Limb (tissue), 2 donors: ENCODE measurements around the gene IWS1.
"Not testable (repeated sequence)": the region's sequence is repeated elsewhere in the genome, so short reads cannot be mapped to it uniquely, and the experiment has no call there.

ENCODE experiments used
- DNase-seq, 2 donors: peaks; one replicate each; pipeline ENCODE4 v3.0.0-alpha.2; 2016; ENCODE audit errors: extremely low spot score in 2 of 2

IWS1 gene

DNA sequence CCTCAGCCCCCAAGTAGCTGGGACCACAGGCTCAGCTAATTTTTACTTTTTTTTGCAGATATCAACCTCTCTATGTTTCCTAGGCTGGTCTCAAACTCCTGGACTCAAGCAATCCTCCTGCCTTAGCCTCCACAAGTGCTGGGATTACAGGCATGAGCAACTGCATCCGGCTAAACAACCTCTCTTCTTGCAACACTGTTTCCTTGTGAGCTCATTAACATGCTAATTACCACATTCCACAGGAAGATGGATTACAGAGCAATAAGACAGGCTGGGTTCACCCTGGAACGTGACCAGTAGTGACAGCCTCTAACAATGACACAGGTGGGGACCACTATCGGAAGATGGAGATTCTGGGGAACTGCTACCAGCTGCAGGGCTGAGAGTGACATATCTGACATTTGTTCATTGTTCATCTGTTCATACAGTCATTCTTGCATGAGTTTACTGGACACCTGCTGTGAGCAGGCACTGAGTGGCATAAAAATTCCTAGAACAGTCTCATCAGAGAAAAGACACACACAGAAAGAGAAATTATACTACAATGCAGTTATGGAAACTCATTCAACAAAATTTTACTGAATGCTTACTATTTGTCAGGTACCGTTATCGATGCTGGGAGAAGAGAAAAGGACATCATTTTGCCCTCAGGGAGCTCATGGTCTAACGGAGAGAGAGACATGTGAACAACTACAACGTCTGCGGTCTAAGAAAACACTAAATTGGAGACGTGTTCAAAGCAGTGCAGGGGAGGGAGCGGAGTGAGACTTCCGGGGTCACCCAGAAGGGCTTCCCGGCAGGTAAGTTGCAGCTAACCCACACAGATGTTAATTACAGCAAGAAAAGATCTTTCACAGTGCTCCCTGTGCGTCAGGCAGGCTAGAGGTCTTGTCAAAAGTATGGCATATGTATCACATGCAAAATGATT lies 70.5 kb downstream of the IWS1 start:
- no peak for DNase-seq

DNA sequence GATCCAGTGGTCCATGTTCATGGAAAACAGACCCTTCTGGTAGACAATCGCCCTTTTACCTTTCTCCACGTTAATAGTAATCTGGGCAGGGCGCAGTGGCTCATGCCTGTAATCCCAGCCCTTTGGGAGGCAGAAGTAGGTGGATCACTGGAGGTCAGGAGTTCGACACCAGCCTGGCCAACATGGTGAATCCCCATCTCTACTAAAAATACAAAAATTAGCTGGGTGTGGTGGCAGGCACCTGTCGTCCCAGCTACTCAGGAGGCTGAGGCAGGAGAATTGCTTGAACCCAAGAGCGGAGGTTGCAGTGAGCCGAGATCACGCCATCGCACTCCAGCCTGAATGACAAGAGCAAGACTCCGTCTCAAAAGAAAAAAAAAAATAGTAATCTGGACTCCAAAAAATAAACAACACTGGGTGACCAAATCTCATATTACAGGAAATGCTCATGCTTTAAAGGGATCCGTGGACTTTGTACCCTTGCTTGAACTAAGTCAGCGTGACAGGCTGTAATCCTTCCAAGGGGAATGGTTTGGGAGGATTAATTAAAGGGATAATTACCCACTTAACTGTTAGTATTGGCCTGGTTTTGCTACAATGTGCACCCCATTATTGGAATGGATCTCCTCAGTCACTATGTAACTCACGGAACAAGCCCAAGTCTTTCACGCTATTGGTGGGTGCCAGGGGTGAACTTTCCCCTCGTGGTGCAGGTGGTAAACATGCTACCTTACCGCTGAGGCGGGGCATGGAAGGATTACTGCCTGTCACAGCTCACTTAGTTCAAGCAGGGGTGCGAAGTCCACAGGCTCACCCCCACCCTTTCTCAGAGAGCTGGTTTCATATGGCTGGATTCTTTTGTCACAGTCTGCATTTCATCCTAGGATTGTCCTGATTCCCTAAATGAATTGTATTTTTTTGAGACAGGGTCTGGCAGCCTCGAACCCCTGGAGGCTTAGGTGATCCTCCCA lies 71.4 kb downstream of the IWS1 start:
- DNase-seq: no peak

DNA sequence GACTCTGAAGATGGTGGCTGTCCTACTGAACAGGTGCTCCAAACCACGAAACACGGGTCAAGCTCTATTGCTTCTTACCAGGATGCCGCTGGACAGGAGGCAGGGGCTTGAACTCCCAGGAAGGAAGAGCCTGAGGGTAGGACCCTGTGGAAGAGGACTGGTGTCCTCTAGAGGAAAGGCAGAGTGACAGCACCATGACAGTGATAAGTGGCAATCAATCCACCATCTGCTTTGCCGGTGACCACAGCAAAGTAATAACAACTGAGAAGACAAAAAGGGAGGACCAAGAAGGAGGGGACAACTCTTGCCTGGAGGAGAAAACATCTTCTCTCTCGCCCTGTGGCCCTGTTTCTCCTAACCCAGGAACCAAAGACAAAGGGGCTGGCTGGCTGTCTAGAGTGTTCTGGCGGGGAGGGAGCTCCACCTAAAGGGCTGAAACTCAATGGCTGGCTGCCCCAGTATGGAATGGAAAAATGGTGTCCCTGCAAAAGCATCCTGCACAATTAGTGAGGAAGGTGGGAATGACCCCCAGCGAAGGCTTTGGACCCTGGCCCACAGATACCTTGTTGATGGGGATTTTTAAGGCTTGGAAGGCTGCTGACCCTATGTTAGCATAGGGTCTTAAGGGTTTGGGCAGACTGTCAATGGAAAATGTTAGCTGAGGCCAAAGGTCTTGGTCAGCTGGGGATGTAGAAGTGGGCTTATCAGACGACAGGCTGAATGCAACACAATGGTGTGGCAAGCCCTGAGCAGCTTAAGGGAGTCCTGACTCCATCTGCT lies 72.7 kb downstream of the IWS1 start:
- DNase-seq: no peak

DNA sequence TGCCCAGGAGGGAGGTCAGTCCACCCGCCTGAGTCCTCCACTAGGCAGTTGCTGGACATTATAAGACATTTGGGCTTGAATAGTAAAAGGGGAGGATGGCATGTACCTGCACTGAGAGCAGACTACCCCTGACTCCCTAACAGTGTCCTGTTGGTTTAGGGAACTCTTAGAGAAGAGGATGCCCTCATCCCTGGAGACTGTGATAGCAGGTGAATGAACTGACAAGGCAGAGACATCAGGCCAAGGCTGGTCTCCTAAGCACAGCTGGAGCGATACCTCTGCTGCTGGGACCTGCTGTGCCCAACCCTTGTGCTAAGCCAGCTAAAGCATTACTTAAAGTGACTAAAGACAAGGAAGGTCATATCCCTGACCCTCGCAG lies 73.3 kb downstream of the IWS1 start:
- DNase-seq: no peak

DNA sequence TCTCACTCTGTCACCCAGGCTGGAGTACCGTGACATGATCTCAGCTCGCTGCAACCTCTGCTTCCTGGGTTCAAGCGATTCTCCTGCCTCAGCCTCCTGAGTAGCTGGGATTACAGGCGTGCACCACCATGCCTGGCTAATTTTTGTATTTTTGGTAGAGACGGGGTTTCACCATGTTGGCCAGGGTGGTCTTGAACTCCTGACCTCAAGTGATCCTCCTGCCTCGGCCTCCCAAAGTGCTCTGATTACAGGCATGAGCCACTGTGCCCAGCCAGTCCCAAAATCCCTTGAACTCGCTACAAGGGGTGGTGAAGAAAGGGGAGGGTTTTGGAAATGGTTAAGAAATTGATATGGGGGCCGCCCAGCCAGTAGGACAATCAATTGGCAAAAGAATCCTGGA lies 73.9 kb downstream of the IWS1 start:
- not testable (repeated sequence) for DNase-seq

DNA sequence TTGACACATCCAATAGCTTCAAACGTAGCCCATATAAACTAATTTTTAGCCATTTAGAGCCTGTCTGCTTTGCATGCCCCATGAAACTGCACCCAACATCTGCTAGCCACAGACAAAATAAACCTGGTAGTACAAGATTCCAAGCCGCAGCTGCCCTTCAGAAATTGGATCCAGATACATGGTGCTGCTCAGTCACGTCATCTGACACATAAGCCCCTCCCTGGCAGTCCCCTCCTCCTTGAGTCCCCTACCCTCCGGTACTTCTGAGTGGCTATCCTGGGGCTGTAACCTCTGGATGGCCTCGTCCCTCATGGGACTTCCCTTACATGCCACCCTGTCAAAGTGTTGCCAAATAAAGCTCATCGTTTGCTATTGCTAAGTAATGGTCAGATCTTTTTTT lies 74.3 kb downstream of the IWS1 start:
- DNase-seq: peak in 1 of 2 donors; percentile 18

DNA sequence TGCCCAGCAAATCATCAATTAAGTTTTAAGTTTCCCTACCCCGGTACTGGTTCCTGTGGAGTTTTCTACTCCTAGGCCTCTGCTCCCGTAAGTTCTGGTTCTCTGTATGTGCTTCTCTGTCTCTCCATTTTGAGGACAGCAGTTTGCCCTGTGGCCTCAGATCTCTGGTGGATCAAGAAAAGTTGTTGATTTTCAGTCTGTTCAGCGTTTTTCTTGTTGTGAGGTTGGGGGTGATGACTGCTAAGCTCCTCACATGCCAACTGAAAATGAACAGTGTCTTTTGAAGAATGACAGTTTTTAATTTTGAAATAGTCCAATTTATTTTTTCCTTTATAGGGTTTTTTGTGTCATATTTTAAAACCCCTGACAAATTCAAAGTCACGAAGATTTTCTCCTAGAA lies 76.4 kb downstream of the IWS1 start:
- DNase-seq: no peak

DNA sequence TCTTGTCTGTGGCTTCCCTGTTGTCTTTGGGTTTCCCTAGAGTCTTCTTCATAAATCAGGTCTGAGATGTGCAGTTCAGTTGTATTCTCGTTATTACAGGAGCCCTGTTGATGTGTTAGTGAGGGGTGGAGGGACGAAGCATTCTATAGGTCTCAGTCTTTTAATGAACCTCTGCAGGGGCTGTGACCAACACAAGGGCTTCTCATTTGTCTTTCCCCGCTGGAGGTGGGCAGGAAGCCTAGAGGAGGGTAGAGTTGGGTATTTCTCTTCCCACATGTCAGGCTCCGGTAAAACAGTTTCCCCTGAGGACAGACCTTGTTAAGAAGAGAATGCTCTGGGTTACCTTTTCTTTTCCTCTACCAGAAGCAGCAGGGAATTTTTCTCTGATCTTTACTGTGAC lies 76.9 kb downstream of the IWS1 start:
- DNase-seq: no peak

DNA sequence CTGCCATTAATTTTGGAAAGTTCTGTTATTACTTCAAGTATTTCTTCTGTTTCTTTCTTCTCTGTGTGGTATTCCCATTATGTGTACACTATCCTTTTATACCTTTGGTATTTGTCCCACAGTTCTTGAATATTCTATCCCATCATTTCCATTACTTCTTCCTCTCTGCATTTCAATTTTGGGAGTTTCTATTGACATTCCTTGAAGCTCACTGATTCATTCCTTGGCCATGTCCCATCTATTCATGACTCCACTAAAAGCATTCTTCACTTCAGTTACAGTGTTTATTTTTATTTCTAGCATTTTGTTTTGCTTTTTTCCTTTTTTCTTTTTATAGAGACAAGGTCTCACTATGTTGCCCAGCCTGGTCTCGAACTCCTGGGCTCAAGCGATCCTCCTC lies 77.8 kb downstream of the IWS1 start:
- no peak for DNase-seq

DNA sequence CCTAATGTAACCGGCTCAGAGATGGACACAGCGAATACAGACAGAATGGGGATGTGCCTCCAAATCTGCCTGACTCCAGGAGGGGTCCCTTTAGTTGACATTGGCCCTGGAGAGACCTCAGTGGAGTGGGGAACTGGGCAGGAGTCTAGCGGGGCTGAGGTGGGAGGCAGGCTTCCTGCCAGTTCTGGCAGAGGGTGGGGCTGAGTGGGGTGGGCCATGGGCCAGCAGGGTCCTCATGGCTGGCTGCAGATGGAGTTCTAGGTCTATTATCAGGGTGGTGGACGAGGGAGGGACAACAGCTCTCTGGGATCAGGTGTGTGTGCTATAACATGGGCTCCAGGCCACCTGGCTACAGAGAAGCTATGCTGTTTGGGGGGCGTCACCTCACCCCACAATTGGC lies 86.9 kb downstream of the IWS1 start:
- DNase-seq: no peak

DNA sequence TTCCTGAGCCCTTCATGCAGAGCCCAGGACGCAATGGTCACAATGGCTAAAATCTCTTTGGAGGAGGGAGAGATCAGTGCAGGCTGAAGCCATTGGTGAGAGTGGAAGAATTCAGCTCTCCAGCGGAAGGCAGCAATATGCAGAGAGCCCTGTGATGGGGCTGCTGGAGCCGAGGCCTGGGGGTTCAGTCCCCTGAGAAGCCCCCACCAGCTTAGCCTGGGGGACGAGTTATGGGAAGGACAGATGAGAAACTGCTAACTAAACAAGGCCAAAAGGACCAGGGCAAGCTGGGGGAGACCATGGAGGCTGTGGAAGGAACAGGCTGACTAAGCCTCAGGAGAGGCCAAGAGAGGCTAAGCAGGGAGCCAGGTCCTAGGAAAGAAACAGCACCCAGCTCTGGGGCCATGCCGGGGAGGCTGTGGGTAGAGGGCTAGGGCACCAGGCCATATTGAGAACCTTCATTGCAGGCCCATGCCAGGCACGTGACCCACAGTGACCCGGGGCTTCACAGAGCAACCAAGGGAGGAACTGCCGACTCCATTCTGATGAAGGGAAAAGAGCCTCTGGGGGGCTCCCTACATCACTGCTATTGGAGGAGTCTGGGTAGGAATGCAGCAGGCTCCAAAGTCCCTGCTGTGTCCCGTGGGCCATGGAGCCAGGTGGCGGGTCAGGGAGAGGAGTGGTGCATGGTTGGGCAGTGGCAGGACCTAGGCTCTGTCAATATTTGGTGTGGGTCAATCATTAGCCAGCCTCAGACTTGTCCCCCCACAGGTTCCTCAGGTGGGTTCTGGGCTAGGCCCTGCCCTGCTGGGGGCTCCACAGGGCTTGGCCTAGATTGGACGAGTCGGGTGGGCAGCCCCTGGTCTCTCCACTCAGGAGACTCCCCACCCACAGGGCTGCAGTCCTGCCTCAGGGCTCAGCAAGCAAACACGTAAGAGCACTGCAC lies 88.2 kb downstream of the IWS1 start:
- no peak for DNase-seq

DNA sequence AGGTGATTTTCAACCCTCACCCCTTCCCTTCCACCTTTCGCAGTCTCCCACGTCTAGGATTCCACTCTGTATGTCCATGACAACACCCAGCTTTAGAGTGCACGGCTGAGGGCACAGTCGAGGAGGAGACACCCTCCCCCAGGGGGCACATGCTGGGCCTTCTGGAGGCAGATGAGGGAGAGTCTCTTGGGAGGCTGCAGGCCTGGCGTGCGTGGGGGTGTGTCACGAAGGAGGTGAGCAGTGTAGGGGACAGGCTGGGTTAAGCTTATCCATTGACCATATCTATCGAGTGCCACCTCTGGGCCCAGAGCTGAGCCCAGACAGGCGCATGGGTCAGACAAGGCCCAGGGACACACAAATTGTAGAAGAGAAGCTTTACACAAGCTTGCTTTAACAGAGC lies 89.2 kb downstream of the IWS1 start:
- no peak for DNase-seq

DNA sequence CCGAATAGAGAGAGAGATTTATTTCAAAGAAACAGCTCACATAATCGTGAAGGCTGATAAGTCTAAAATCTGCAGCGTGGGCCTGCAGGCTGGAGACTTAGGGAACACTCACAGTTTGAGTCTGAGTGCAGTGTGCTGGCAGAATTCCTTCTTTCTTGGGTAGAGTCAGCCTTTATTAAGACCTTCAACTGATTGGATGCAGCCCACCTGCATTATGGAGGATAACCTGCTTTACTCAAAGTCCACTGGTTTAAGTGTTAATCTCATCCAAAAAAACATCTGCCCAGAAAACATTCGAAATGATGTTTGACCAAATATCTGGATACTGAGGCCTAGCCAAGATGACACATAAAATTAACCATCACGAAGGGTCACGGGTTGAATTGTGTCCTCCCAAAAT lies 91.8 kb downstream of the IWS1 start:
- DNase-seq: no peak

DNA sequence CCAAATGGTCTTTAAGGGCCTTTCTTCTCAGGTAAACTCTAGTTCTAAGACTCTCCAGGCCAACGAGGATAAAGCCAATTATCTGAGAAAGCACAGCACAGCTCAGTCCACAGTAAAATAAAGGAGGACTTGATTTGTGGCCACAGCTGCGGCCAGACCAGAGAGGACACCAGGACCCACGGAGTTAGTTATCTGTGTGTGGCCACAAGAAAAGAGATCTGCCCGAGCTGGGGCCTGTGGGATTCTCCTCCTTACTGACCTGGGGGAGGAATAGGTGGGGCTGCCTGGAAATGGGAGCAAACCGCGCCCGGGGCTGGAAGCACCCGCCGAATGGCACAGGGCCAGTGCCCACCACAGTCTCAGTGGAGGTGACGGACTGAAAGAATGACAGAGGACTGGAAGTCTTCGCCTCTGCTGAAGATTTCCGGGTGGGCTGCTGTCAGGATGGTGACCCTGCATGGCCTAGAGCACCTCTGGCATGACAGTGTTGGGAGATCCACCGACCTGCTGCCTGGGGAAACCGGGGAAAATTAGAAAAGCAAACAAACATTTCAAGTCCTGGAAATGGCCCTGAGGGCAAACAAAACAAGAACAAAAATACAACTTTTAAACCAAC lies 94.8 kb downstream of the IWS1 start:
- no peak for DNase-seq
